Fibroblast of mammary gland (primary cell): Measurements from ENCODE around the gene DNMT1.
A peak's percentile ranks its signal among the peaks of the same experiment; 100 is the strongest.

ENCODE experiments used
- DNase-seq: peaks from one replicate; pipeline ENCODE4 v3.0.0-alpha.2; 2010; ENCODE audit warnings: low read depth
- H3K4me3 ChIP-seq: 2 replicates; pipeline ENCODE4 v1.5.1; 2011; ENCODE audit warnings: low read depth, mild to moderate bottlenecking, low read length, moderate library complexity; ENCODE audit not compliant: control insufficient read depth
- CTCF ChIP-seq: conservative IDR thresholded peaks from 2 replicates; pipeline ENCODE4 v1.5.1; 2011; ENCODE audit warnings: low read depth, low read length, inconsistent platforms; ENCODE audit not compliant: control insufficient read depth, insufficient read depth

DNMT1 gene

GRCh38 chr19:10126213-10126639 is 68.5 kb downstream of the DNMT1 start:
- no peak for DNase-seq
- TF ChIP-seq CTCF: no peak
- H3K4me3 ChIP-seq: no peak overlapping the region

- TF ChIP-seq CTCF: no peak
- H3K4me3 ChIP-seq: no peak overlapping the region
- no peak for DNase-seq
These were observed 70.3 kb downstream of the DNMT1 start for GRCh38 chr19:10124429-10124828.

- DNase-seq: peak; percentile 73
- no peak for TF ChIP-seq CTCF
- no peak overlapping the region for H3K4me3 ChIP-seq
These were observed 72.7 kb downstream of the DNMT1 start for GRCh38 chr19:10122045-10122444.

GRCh38 chr19:10120538-10121189 is 74.1 kb downstream of the DNMT1 start:
- no peak for TF ChIP-seq CTCF
- DNase-seq: peak; percentile 97
- peak overlapping the region; percentile 44 for H3K4me3 ChIP-seq

- peak overlapping the region; percentile 95 for H3K4me3 ChIP-seq
- peak; percentile 39 for DNase-seq
- TF ChIP-seq CTCF: no peak
These were observed 75.8 kb downstream of the DNMT1 start for GRCh38 chr19:10118960-10119359.

- no peak for TF ChIP-seq CTCF
- no peak overlapping the region for H3K4me3 ChIP-seq
- DNase-seq: no peak
These were observed 77.7 kb downstream of the DNMT1 start for GRCh38 chr19:10116866-10117616.
